GM12874 (cell line): ENCODE results near the gene ATP5PO.

ENCODE experiments used
- CTCF ChIP-seq: IDR thresholded peaks from 2 replicates; pipeline ENCODE4 v1.5.1; 2011; ENCODE audit warnings: low read depth, mild to moderate bottlenecking, control low read depth, low read length, moderate library complexity; ENCODE audit not compliant: insufficient read depth

ATP5PO gene

GRCh38 chr21:33951276-33952178 is 35.9 kb upstream of the ATP5PO start:
- no peak for TF ChIP-seq CTCF

- no peak for TF ChIP-seq CTCF
These were observed 35.0 kb upstream of the ATP5PO start for GRCh38 chr21:33950431-33951079.

GRCh38 chr21:33949516-33950430 is 34.2 kb upstream of the ATP5PO start:
- TF ChIP-seq CTCF: no peak

GRCh38 chr21:33948951-33949444 is 33.4 kb upstream of the ATP5PO start:
- TF ChIP-seq CTCF: no peak

GRCh38 chr21:33948096-33948950 is 32.7 kb upstream of the ATP5PO start:
- no peak for TF ChIP-seq CTCF

- TF ChIP-seq CTCF: no peak
These were observed 32.0 kb upstream of the ATP5PO start for GRCh38 chr21:33947451-33948095.
